Mesothelial cell of epicardium (in vitro differentiated cells): Measurements from ENCODE around the gene ZBTB24. TPM values are rescaled to one million over a fixed set of nuclear protein-coding genes. Genes with fewer than 3 reads are reported as not detected.

Experiments
- total RNA-seq: library from RNA; stranded (reverse); gene quantifications from 3 replicates; pipeline ENCODE4 v1.2.1, GENCODE V29; 2021

ZBTB24 gene
- total RNA-seq, 1 donor from 2014 or later = 9.1 TPM

Other genes with a start within 250 kb of the ZBTB24 start
- gene CD164, start 100.8 kb downstream of the ZBTB24 start, total RNA-seq = 255 to 262 TPM (median 256 TPM) in 3 replicates
- gene PPIL6, start 42.6 kb downstream of the ZBTB24 start, total RNA-seq = 2.9 to 4.8 TPM (median 4.8 TPM) in 3 replicates
- 9.8 to 11.9 TPM (median 10.4 TPM) in 3 replicates for gene SMPD2, start 42.5 kb downstream of the ZBTB24 start, total RNA-seq
- gene MICAL1, start 27.4 kb downstream of the ZBTB24 start, total RNA-seq = 26.3 to 30.3 TPM (median 29.6 TPM) in 3 replicates
- gene AK9, start 208.0 kb upstream of the ZBTB24 start, total RNA-seq = 6.7 to 7.8 TPM (median 7.3 TPM) in 3 replicates
- gene FIG4, start 208.1 kb upstream of the ZBTB24 start, total RNA-seq = 23.3 to 28.3 TPM (median 24.5 TPM) in 3 replicates